Nephron progenitor cell (in vitro differentiated cells): ENCODE data around the gene TTC21A.
"Not testable (repeated sequence)": the region's sequence is repeated elsewhere in the genome, so short reads cannot be mapped to it uniquely, and the experiment has no call there.

ENCODE experiments used
- DNase-seq: peaks from one replicate; pipeline ENCODE4 v3.0.0; 2021
- H3K27ac Mint-ChIP-seq: 2 replicates; pipeline ENCODE4 v1.8.0; 2021; ENCODE audit warnings: mild to moderate bottlenecking, moderate library complexity, mixed read lengths
- H3K27me3 Mint-ChIP-seq: 2 replicates; pipeline ENCODE4 v1.8.0; 2021; ENCODE audit warnings: mild to moderate bottlenecking, low read depth, mixed read lengths; ENCODE audit not compliant: poor library complexity
- H3K36me3 Mint-ChIP-seq: 2 replicates; pipeline ENCODE4 v1.8.0; 2021; ENCODE audit warnings: low read depth, mixed read lengths
- H3K4me1 Mint-ChIP-seq: 2 replicates; pipeline ENCODE4 v1.8.0; 2021; ENCODE audit warnings: mixed read lengths
- H3K4me3 Mint-ChIP-seq: 2 replicates; pipeline ENCODE4 v1.8.0; 2021; ENCODE audit warnings: mild to moderate bottlenecking, moderate library complexity, mixed read lengths
- H3K9me3 Mint-ChIP-seq: 2 replicates; pipeline ENCODE4 v1.8.0; 2021; ENCODE audit warnings: mild to moderate bottlenecking, moderate library complexity, mixed read lengths
- CTCF ChIP-seq: fragments of 200-600 bp; sonication (generic); IDR thresholded peaks from 2 replicates; pipeline ENCODE4 v1.5.0; 2021; ENCODE audit warnings: antibody characterized with exemption

The TTC21A gene

GRCh38 chr3:39166932-39167532 is 59.6 kb downstream of the TTC21A start:
- no peak for TF ChIP-seq CTCF
- no peak overlapping the region for H3K27ac Mint-ChIP-seq
- no peak overlapping the region for H3K4me3 Mint-ChIP-seq
- H3K36me3 Mint-ChIP-seq: peaks cover 8% of the 10 kb centered on the region
- peaks cover 18% of the 10 kb centered on the region for H3K9me3 Mint-ChIP-seq
- DNase-seq: no peak
- no peaks in the 10 kb centered on the region for H3K27me3 Mint-ChIP-seq
- peaks cover 7% of the 10 kb centered on the region for H3K4me1 Mint-ChIP-seq

GRCh38 chr3:39168156-39168780 is 60.8 kb downstream of the TTC21A start:
- Mint-ChIP-seq H3K4me3 (no peak overlapping the region), H3K4me1 (peaks cover 7% of the 10 kb centered on the region), H3K27ac (no peak overlapping the region)

GRCh38 chr3:39169712-39170111 is 62.2 kb downstream of the TTC21A start:
- Mint-ChIP-seq H3K4me3 (no peak overlapping the region), H3K27me3 (no peaks in the 10 kb centered on the region), H3K27ac (no peak overlapping the region), H3K4me1 (peaks cover 9% of the 10 kb centered on the region), H3K36me3 (peaks cover 2% of the 10 kb centered on the region), H3K9me3 (peaks cover 20% of the 10 kb centered on the region)
- no peak for DNase-seq
- no peak for TF ChIP-seq CTCF

More at GRCh38 chr3:39168156-39168780, 60.8 kb downstream of the TTC21A start:
- no peaks in the 10 kb centered on the region for H3K27me3 Mint-ChIP-seq
- H3K36me3 Mint-ChIP-seq: peaks cover 2% of the 10 kb centered on the region
- no peak for DNase-seq
- peaks cover 20% of the 10 kb centered on the region for H3K9me3 Mint-ChIP-seq
- no peak for TF ChIP-seq CTCF

- no peak for DNase-seq
- Mint-ChIP-seq H3K27me3 (no peaks in the 10 kb centered on the region), H3K9me3 (peaks cover 23% of the 10 kb centered on the region), H3K36me3 (peaks cover 5% of the 10 kb centered on the region), H3K27ac (no peak overlapping the region), H3K4me3 (no peak overlapping the region), H3K4me1 (peaks cover 13% of the 10 kb centered on the region)
- TF ChIP-seq CTCF: no peak
Measured at GRCh38 chr3:39170461-39170860, 63.0 kb downstream of the TTC21A start.

GRCh38 chr3:39170877-39171276 is 63.4 kb downstream of the TTC21A start:
- H3K27ac Mint-ChIP-seq, H3K27me3 Mint-ChIP-seq, H3K36me3 Mint-ChIP-seq, H3K4me3 Mint-ChIP-seq, DNase-seq: not testable (repeated sequence)
- H3K9me3 Mint-ChIP-seq: peaks cover 23% of the 10 kb centered on the region
- peaks cover 17% of the 10 kb centered on the region for H3K4me1 Mint-ChIP-seq

- Mint-ChIP-seq H3K27ac (no peak overlapping the region), H3K36me3 (peaks cover 5% of the 10 kb centered on the region), H3K9me3 (peaks cover 23% of the 10 kb centered on the region), H3K4me3 (no peak overlapping the region), H3K4me1 (peaks cover 27% of the 10 kb centered on the region), H3K27me3 (no peaks in the 10 kb centered on the region)
- no peak for DNase-seq
- no peak for TF ChIP-seq CTCF
Measured at GRCh38 chr3:39171860-39172259, 64.4 kb downstream of the TTC21A start.
